H1 (cell line): Measurements from ENCODE around the gene L3MBTL2. TPM values are rescaled to one million over a fixed set of nuclear protein-coding genes. Genes with fewer than 3 reads are reported as not detected.

Experiments used
- CTCF ChIA-PET: fragments of 300-600 bp; sonication (Branson Sonifier 250); formaldehyde crosslinking; loops from one replicate; lab custom pipeline; 2021; ENCODE audit not compliant: partially characterized antibody; lab: Charles Lee
- POLR2A ChIA-PET: fragments of 300-600 bp; sonication (Branson Sonifier 250); formaldehyde crosslinking; loops from one replicate; lab custom pipeline; 2021; ENCODE audit warnings: inconsistent platforms; ENCODE audit not compliant: partially characterized antibody; lab: Charles Lee
- DNase-seq, 2 experiments: peaks; one replicate each; pipeline versions ENCODE4 v3.0.0 to v3.0.0-alpha.2; 2010 to 2022; ENCODE audit warnings: low spot score in 2 of 2, low read depth in 1 of 2, mixed read lengths in 1 of 2
- FAIRE-seq: peaks from 2 replicates; lab custom pipeline; 2011; peaks lifted over from hg19 to GRCh38; lab: Jason Lieb, UNC
- H2AFZ ChIP-seq: 2 replicates; pipeline ENCODE4 v1.8.1; 2012; ENCODE audit warnings: low read length, inconsistent platforms
- H2AK5ac ChIP-seq: 2 replicates; pipeline ENCODE4 v1.6.1; 2013; ENCODE audit warnings: low read depth, low read length
- H2BK120ac ChIP-seq: replicated peaks from 2 replicates; pipeline ENCODE3; 2013; ENCODE audit warnings: low read depth, low read length, inconsistent platforms
- H2BK12ac ChIP-seq: 2 replicates; pipeline ENCODE4 v1.6.1; 2013; ENCODE audit warnings: low read depth, low read length
- H2BK15ac ChIP-seq: 2 replicates; pipeline ENCODE4 v1.6.1; 2013; ENCODE audit warnings: low read length
- H2BK20ac ChIP-seq: 2 replicates; pipeline ENCODE4 v1.6.1; 2013; ENCODE audit warnings: low read length
- H2BK5ac ChIP-seq: 2 replicates; pipeline ENCODE4 v1.6.1; 2013; ENCODE audit warnings: low read depth, low read length
- H3K14ac ChIP-seq: 2 replicates; pipeline ENCODE4 v1.6.1; 2013; ENCODE audit warnings: inconsistent platforms; ENCODE audit not compliant: insufficient read length
- H3K18ac ChIP-seq: 2 replicates; pipeline ENCODE4 v1.6.1; 2013; ENCODE audit warnings: low read length; ENCODE audit errors: extremely low read depth
- H3K23ac ChIP-seq: 2 replicates; pipeline ENCODE4 v1.6.1; 2013; ENCODE audit warnings: inconsistent platforms; ENCODE audit not compliant: insufficient read length
- H3K23me2 ChIP-seq: 2 replicates; pipeline ENCODE4 v1.6.1; 2013; ENCODE audit warnings: low read depth, low read length
- H3K27ac ChIP-seq: 2 replicates; pipeline ENCODE4 v1.6.1; 2011; ENCODE audit warnings: low read depth, low read length, inconsistent platforms
- H3K27me3 ChIP-seq, 4 experiments: replicated peaks in 1 of 4; 1 replicate in 1 of 4; 2 replicates in 3 of 4; pipeline versions ENCODE4 v1.6.1 to v1.8.1; 2011 to 2013; ENCODE audit warnings: low read length in 3 of 4, mild to moderate bottlenecking in 3 of 4, inconsistent platforms in 2 of 4, mixed read lengths in 2 of 4, moderate library complexity in 1 of 4; ENCODE audit not compliant: control insufficient read depth in 3 of 4, insufficient read depth in 3 of 4; ENCODE audit errors: extremely low read depth in 1 of 4
- H3K36me3 ChIP-seq, 4 experiments: 2 replicates each; pipeline versions ENCODE4 v1.6.1 to v1.8.1; 2011 to 2013; ENCODE audit warnings: mild to moderate bottlenecking in 4 of 4, low read length in 3 of 4, moderate library complexity in 2 of 4, control low read depth in 1 of 4, inconsistent platforms in 1 of 4; ENCODE audit not compliant: insufficient read depth in 4 of 4, control insufficient read depth in 2 of 4
- H3K4ac ChIP-seq: replicated peaks from 2 replicates; pipeline ENCODE3; 2013; ENCODE audit warnings: low read length, low read depth, mixed read lengths, inconsistent platforms; ENCODE audit not compliant: insufficient read length
- H3K4me1 ChIP-seq, 4 experiments: replicated peaks in 1 of 4; 1 replicate in 1 of 4; 2 replicates in 3 of 4; pipeline versions ENCODE4 v1.6.1 to v1.8.1; 2011 to 2013; ENCODE audit warnings: low read length in 3 of 4, inconsistent platforms in 2 of 4, mixed read lengths in 1 of 4; ENCODE audit not compliant: insufficient read depth in 4 of 4, control insufficient read depth in 3 of 4
- H3K4me2 ChIP-seq, 2 experiments: 2 replicates each; pipeline versions ENCODE4 v1.6.1 to v1.8.1; 2011 to 2013; ENCODE audit warnings: low read depth in 2 of 2, low read length in 2 of 2, control low read depth in 1 of 2, inconsistent platforms in 1 of 2, mild to moderate bottlenecking in 1 of 2; ENCODE audit not compliant: insufficient read depth in 1 of 2
- H3K4me3 ChIP-seq, 4 experiments: fragments of 200-600, 300-600 bp in 1 of 4; sonication (generic), shearing (Covaris generic), sonication (Bioruptor Twin) in 1 of 4; 2 replicates each; pipeline versions ENCODE4 v1.5.1 to v1.8.1; 2011 to 2016; ENCODE audit warnings: low read length in 4 of 4, low read depth in 3 of 4, control low read depth in 2 of 4, inconsistent platforms in 2 of 4, mild to moderate bottlenecking in 2 of 4, mixed read lengths in 1 of 4, moderate library complexity in 1 of 4; ENCODE audit not compliant: insufficient read depth in 2 of 4; ENCODE audit errors: extremely low read depth in 1 of 4
- H3K56ac ChIP-seq: replicated peaks from 2 replicates; pipeline ENCODE3; 2013; ENCODE audit warnings: low read depth, mild to moderate bottlenecking, mixed read lengths, low read length, inconsistent platforms; ENCODE audit not compliant: insufficient read length
- H3K79me1 ChIP-seq: 2 replicates; pipeline ENCODE4 v1.6.1; 2013; ENCODE audit warnings: low read depth, low read length, control low read depth
- H3K79me2 ChIP-seq, 2 experiments: 2 replicates each; pipeline versions ENCODE4 v1.6.1 to v1.8.1; 2012 to 2013; ENCODE audit warnings: low read length in 2 of 2, mild to moderate bottlenecking in 2 of 2, inconsistent platforms in 1 of 2; ENCODE audit not compliant: insufficient read depth in 2 of 2, control insufficient read depth in 1 of 2
- H3K9ac ChIP-seq, 4 experiments: replicated peaks in 1 of 4; 1 replicate in 1 of 4; 2 replicates in 3 of 4; pipeline versions ENCODE4 v1.6.1 to v1.8.1; 2011 to 2013; ENCODE audit warnings: low read depth in 3 of 4, low read length in 3 of 4, control low read depth in 2 of 4, mild to moderate bottlenecking in 2 of 4, moderate library complexity in 2 of 4, inconsistent platforms in 1 of 4; ENCODE audit errors: extremely low read depth in 1 of 4
- H3K9me3 ChIP-seq, 2 experiments: 2 replicates each; pipeline versions ENCODE4 v1.6.1 to v1.8.1; 2012 to 2013; ENCODE audit warnings: mild to moderate bottlenecking in 2 of 2, moderate library complexity in 2 of 2, control low read depth in 1 of 2, inconsistent platforms in 1 of 2, low read depth in 1 of 2, low read length in 1 of 2, mixed read lengths in 1 of 2; ENCODE audit not compliant: insufficient read depth in 2 of 2
- H4K20me1 ChIP-seq, 2 experiments: replicated peaks in 1 of 2; 2 replicates each; pipeline versions ENCODE3 to v1.8.1; 2011 to 2013; ENCODE audit warnings: inconsistent platforms in 2 of 2, low read length in 2 of 2, mild to moderate bottlenecking in 1 of 2; ENCODE audit not compliant: insufficient read depth in 2 of 2, control insufficient read depth in 1 of 2
- H4K5ac ChIP-seq: 2 replicates; pipeline ENCODE4 v1.6.1; 2013; ENCODE audit warnings: low read length, low read depth, mixed read lengths, inconsistent platforms; ENCODE audit not compliant: insufficient read length
- H4K8ac ChIP-seq: 2 replicates; pipeline ENCODE4 v1.8.0; 2013; ENCODE audit warnings: mild to moderate bottlenecking, moderate library complexity, low read length, inconsistent platforms; ENCODE audit not compliant: insufficient read depth; ENCODE audit errors: extremely low read depth
- H4K91ac ChIP-seq: replicated peaks from 2 replicates; pipeline ENCODE3; 2013; ENCODE audit warnings: low read length, mixed read lengths, inconsistent platforms; ENCODE audit not compliant: insufficient read length
- CBX5 ChIP-seq: fragments of 300-800, 300-1000 bp; sonication (generic); IDR thresholded peaks from 2 replicates; pipeline ENCODE4 v1.7.1; 2016; ENCODE audit warnings: antibody characterized with exemption, low read length, low read depth
- EZH2 ChIP-seq: fragments of 200-600 bp; sonication (generic); IDR thresholded peaks from 2 replicates; pipeline ENCODE4 v1.7.1; 2012; ENCODE audit warnings: low read depth, mild to moderate bottlenecking, moderate library complexity, low read length, inconsistent platforms; ENCODE audit not compliant: severe bottlenecking
- HDAC6 ChIP-seq: IDR thresholded peaks from one replicate; pipeline ENCODE4 v1.7.1; 2012; ENCODE audit warnings: low read depth, mild to moderate bottlenecking, inconsistent platforms, low read length, moderate library complexity
- JUND ChIP-seq: IDR thresholded peaks from 2 replicates; pipeline ENCODE4 v1.6.1; 2011; ENCODE audit warnings: mild to moderate bottlenecking, improper control_type of control experiment, low read length
- NANOG ChIP-seq: IDR thresholded peaks from 2 replicates; pipeline ENCODE4 v1.6.1; 2011; ENCODE audit warnings: low read length, low read depth, mild to moderate bottlenecking, inconsistent platforms; ENCODE audit not compliant: insufficient read depth, poor library complexity, severe bottlenecking
- RAD21 ChIP-seq, 2 experiments: IDR thresholded peaks in 1 of 2; conservative IDR thresholded peaks in 1 of 2; 2 replicates each; pipeline ENCODE4 v1.6.1; 2011; ENCODE audit warnings: low read depth in 2 of 2, low read length in 2 of 2, improper control_type of control experiment in 1 of 2, inconsistent platforms in 1 of 2, mild to moderate bottlenecking in 1 of 2, moderate library complexity in 1 of 2
- SIN3A ChIP-seq, 2 experiments: IDR thresholded peaks in 1 of 2; conservative IDR thresholded peaks in 1 of 2; 2 replicates each; pipeline ENCODE4 v1.6.1; 2011 to 2012; ENCODE audit warnings: low read length in 2 of 2, improper control_type of control experiment in 1 of 2, low read depth in 1 of 2, mild to moderate bottlenecking in 1 of 2
- SIX5 ChIP-seq: IDR thresholded peaks from 2 replicates; pipeline ENCODE4 v1.6.1; 2011; ENCODE audit warnings: mild to moderate bottlenecking, low read depth, low read length
- SRF ChIP-seq: IDR thresholded peaks from 2 replicates; pipeline ENCODE4 v1.6.1; 2011; ENCODE audit warnings: mild to moderate bottlenecking, low read depth, low read length, moderate library complexity
- TBP ChIP-seq: IDR thresholded peaks from 2 replicates; pipeline ENCODE4 v1.6.1; 2011; ENCODE audit warnings: low read depth, low read length, improper control_type of control experiment
- WGBS, 2 experiments: shearing (Covaris generic) in 1 of 2; methylation state at CpG; one replicate each; pipeline versions ENCODE4 v1.1.6 to v1.1.7; 2013 to 2015; ENCODE audit warnings: low lambda C conversion rate in 2 of 2, mixed read lengths in 2 of 2, inconsistent platforms in 1 of 2, low coverage in 1 of 2, missing lambda C conversion rate in 1 of 2; ENCODE audit not compliant: insufficient replicate concordance in 2 of 2, insufficient coverage in 1 of 2, insufficient read length in 1 of 2; ENCODE audit errors: extremely low coverage in 1 of 2, missing lambda C conversion rate in 1 of 2; 5-methylcytosine and 5-hydroxymethylcytosine counted together
- polyA plus RNA-seq, 7 experiments: library from polyadenylated mRNA; depleted of rRNA in 3 of 7; stranded (reverse) in 5 of 7; unstranded in 2 of 7; fragments of >200 nt in 5 of 7; fragments of 200-250 nt in 2 of 7; gene quantifications; 1 replicate in 5 of 7; 2 replicates in 1 of 7; 4 replicates in 1 of 7; pipeline versions ENCODE4 v1.2.1 to v1.2.3, GENCODE V29; 2011 to 2013; ENCODE audit warnings: missing spikeins in 2 of 7, mixed read lengths in 2 of 7
- total RNA-seq: library from RNA; stranded (reverse); fragmentation: NEBNext Ultra II Directional; extraction: Animal tissue kit (Norgen Biotek cat#: 25700); gene quantifications from 2 replicates; pipeline ENCODE4 v1.2.1, GENCODE V29; 2021

L3MBTL2 gene
- total and polyA plus RNA-seq, 2 of the 8 experiments (the other 6 are each of a cell fraction or from before 2014, with no cell fraction given) = 23.9 to 24.9 TPM

DNA sequence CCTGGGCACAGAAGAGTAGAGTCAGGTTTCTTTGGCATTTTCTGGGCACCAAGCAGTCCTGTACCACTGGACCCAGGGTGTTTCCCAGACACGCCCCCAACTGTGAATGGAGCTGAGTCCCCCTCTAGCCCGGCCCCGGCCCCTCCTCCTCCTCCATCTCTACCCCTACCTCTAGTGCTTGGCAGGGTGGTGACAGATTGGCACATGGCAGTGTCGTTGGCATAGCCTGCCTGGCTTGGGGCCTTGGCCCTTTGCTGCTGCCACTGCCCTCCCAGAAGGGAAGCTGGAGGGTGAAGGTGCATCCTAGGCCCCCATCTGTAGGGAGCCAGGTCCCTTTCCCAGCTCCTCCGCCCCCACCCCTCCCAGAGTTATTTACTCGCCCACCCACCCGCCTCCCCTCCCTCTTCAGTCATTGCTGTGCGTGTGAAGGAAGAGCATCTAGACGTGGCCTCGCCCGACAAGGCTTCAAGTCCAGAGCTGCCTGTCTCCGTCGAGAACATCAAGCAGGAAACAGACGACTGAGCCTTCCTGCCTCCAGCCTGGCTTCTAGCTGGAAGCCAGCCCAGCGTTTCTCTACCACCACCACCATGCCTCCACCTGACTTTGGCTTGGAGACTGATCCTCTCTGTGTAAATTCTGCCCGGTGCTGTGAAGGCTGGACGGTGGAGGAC is 24.8 kb downstream of the L3MBTL2 start:
- Histone ChIP-seq H2AFZ (no peak overlapping the region), H3K79me2 (no peaks in the 10 kb centered on the region), H3K9ac (no peak overlapping the region), H2BK20ac (no peak overlapping the region), H3K4ac (no peak overlapping the region), H2BK120ac (no peak overlapping the region), H2BK5ac (no peak overlapping the region), H3K23me2 (no peaks in the 10 kb centered on the region), H3K18ac (no peak overlapping the region), H3K23ac (no peak overlapping the region), H3K56ac (no peak overlapping the region), H3K27me3 (peaks cover 0 to 2% (median 0%) of the 10 kb centered on the region in 4 experiments; a peak in 1 of 7 replicates), H3K4me2 (no peak overlapping the region), H3K4me1 (no peaks in the 10 kb centered on the region), H2BK15ac (no peak overlapping the region), H4K5ac (no peak overlapping the region), H4K91ac (no peak overlapping the region), H3K4me3 (no peak overlapping the region), H3K27ac (no peak overlapping the region; the same call in 1 of the 2 replicates), H3K9me3 (no peaks in the 10 kb centered on the region), H4K20me1 (peaks cover 0 to 3% of the 10 kb centered on the region in 2 experiments), H3K79me1 (no peaks in the 10 kb centered on the region), H3K14ac (no peak overlapping the region), H4K8ac (no peak overlapping the region), H2BK12ac (no peak overlapping the region), H2AK5ac (no peak overlapping the region), H3K36me3 (peaks cover 0 to 17% (median 9%) of the 10 kb centered on the region in 4 experiments; a peak in 5 of 8 replicates)
- no peak for FAIRE-seq
- CTCF ChIA-PET = interaction anchor here (0.6 to 2.5 kb wide), 4 partner anchors 8 to 307 kb away, joined by 3 to 7 read pairs (median 6); no protein-coding TSS in a partner anchor
- POLR2A ChIA-PET = interaction anchor here (1.3 to 5.6 kb wide), 5 partner anchors 8 to 18 kb away, joined by 3 to 25 read pairs (median 10); no protein-coding TSS in a partner anchor
- DNase-seq = no peak
- WGBS, 2 experiments = 89% methylated on average over 10 of the region's 17 CpGs; no CpG with 5 or more reads in 1 of the 2 experiments
- no peak for TF ChIP-seq NANOG
- TF ChIP-seq SIX5 = no peak
- TF ChIP-seq CBX5 = no peak
- no peak for TF ChIP-seq RAD21 (IDR thresholded peaks at IDR 0.05 in 1 of 2, conservative IDR thresholded peaks at IDR 0.05 in 1 of 2; ENCODE audit: low read depth in 2 of 2, low read length in 2 of 2)
- TF ChIP-seq EZH2 = no peak
- TF ChIP-seq SIN3A (conservative IDR thresholded peaks at IDR 0.05 in 1 of 2, IDR thresholded peaks at IDR 0.05 in 1 of 2; ENCODE audit: low read depth in 1 of 2, low read length in 2 of 2) = no peak
- TF ChIP-seq HDAC6 = no peak
- no peak for TF ChIP-seq JUND
- no peak for TF ChIP-seq SRF
- TF ChIP-seq TBP = no peak
